GM23338 (cell line): Measurements from ENCODE around the gene MTHFD2L. TPM values are rescaled to one million over a fixed set of nuclear protein-coding genes. Genes with fewer than 3 reads are reported as not detected.

Experiments used
- ATAC-seq: fragments of 200-7000 bp; cut with Tn5 transposase; 3 replicates; pipeline ENCODE4 v1.9.1; 2020
- DNase-seq: peaks from one replicate; pipeline ENCODE4 v3.0.0-alpha.2; 2015; ENCODE audit warnings: low spot score
- H2AFZ ChIP-seq: fragments of 200-600 bp; sonication (generic); 2 replicates; pipeline ENCODE4 v1.8.0; 2016; ENCODE audit warnings: antibody characterized with exemption, mild to moderate bottlenecking, moderate library complexity
- H3F3A ChIP-seq: fragments of 200-600 bp; sonication (generic); replicated peaks from 2 replicates; pipeline ENCODE4 v1.8.0; 2017; ENCODE audit warnings: antibody characterized with exemption, mixed run types, low read depth
- H3K27ac ChIP-seq: fragments of 200-600 bp; sonication (generic); 2 replicates; pipeline ENCODE4 v1.6.1; 2016; ENCODE audit warnings: low read depth
- H3K27me3 ChIP-seq: fragments of 200-600 bp; sonication (generic); 2 replicates; pipeline ENCODE4 v1.8.0; 2016; ENCODE audit warnings: mild to moderate bottlenecking, mixed run types, moderate library complexity; ENCODE audit not compliant: insufficient read depth
- H3K36me3 ChIP-seq: fragments of 200-600 bp; sonication (generic); 2 replicates; pipeline ENCODE4 v1.8.0; 2016; ENCODE audit warnings: mild to moderate bottlenecking; ENCODE audit not compliant: insufficient read depth
- H3K4me1 ChIP-seq: fragments of 200-600 bp; sonication (generic); 2 replicates; pipeline ENCODE4 v1.8.0; 2016; ENCODE audit warnings: mild to moderate bottlenecking, moderate library complexity; ENCODE audit not compliant: insufficient read depth
- H3K4me2 ChIP-seq: fragments of 200-600 bp; sonication (generic); 2 replicates; pipeline ENCODE4 v1.7.1; 2017; ENCODE audit warnings: mixed run types
- H3K4me3 ChIP-seq: fragments of 200-600 bp; sonication (generic); 2 replicates; pipeline ENCODE4 v1.6.1; 2016; ENCODE audit warnings: mixed run types
- H3K79me2 ChIP-seq: fragments of 200-600 bp; sonication (generic); replicated peaks from 2 replicates; pipeline ENCODE4 v1.8.0; 2017; ENCODE audit warnings: mild to moderate bottlenecking; ENCODE audit not compliant: insufficient read depth
- H3K9me2 ChIP-seq: fragments of 200-600 bp; sonication (generic); 2 replicates; pipeline ENCODE4 v1.8.0; 2017; ENCODE audit not compliant: insufficient read depth
- H4K20me1 ChIP-seq: fragments of 200-600 bp; sonication (generic); replicated peaks from 2 replicates; pipeline ENCODE4 v1.8.0; 2017; ENCODE audit warnings: mild to moderate bottlenecking; ENCODE audit not compliant: insufficient read depth
- H3K27ac Mint-ChIP-seq: 2 replicates; pipeline ENCODE4 v1.8.0; 2020; ENCODE audit warnings: inconsistent platforms, mild to moderate bottlenecking, moderate library complexity, mixed read lengths
- H3K27me3 Mint-ChIP-seq: 3 replicates; pipeline ENCODE4 v1.8.0; 2022; ENCODE audit warnings: low read depth, mild to moderate bottlenecking, moderate library complexity, mixed read lengths, inconsistent platforms; ENCODE audit not compliant: insufficient read depth, poor library complexity
- H3K36me3 Mint-ChIP-seq: 3 replicates; pipeline ENCODE4 v1.8.0; 2021; ENCODE audit warnings: low read depth, mild to moderate bottlenecking, inconsistent platforms, moderate library complexity, mixed read lengths
- H3K4me1 Mint-ChIP-seq: 3 replicates; pipeline ENCODE4 v1.8.0; 2020; ENCODE audit warnings: mild to moderate bottlenecking, inconsistent platforms, mixed read lengths
- H3K4me3 Mint-ChIP-seq: 3 replicates; pipeline ENCODE4 v1.8.0; 2021; ENCODE audit warnings: moderate library complexity, mild to moderate bottlenecking, inconsistent platforms, mixed read lengths
- H3K9me3 Mint-ChIP-seq: 3 replicates; pipeline ENCODE4 v1.8.0; 2020; ENCODE audit warnings: moderate library complexity, mild to moderate bottlenecking, inconsistent platforms, mixed read lengths
- CREB1 ChIP-seq: fragments of 250-450 bp; sonication (Bioruptor Pico); IDR thresholded peaks from 2 replicates; pipeline ENCODE4 v1.5.0; 2020; ENCODE audit warnings: low read depth, mild to moderate bottlenecking, moderate library complexity
- EZH2 ChIP-seq: fragments of 200-600 bp; sonication (generic); IDR thresholded peaks from one replicate; pipeline ENCODE4 v1.8.0; 2017; ENCODE audit warnings: antibody characterized with exemption, mild to moderate bottlenecking, low read depth; ENCODE audit not compliant: unreplicated experiment
- EZH2phosphoT487 ChIP-seq: fragments of 200-600 bp; sonication (generic); IDR thresholded peaks from one replicate; pipeline ENCODE4 v1.8.1; 2018; ENCODE audit warnings: antibody characterized with exemption; ENCODE audit not compliant: unreplicated experiment
- JUNB ChIP-seq: IDR thresholded peaks from one replicate; pipeline ENCODE4 v1.6.1; 2016; ENCODE audit warnings: antibody characterized with exemption; ENCODE audit not compliant: unreplicated experiment
- NANOG ChIP-seq: IDR thresholded peaks from 2 replicates; pipeline ENCODE4 v1.6.1; 2016; ENCODE audit warnings: antibody characterized with exemption, borderline replicate concordance
- POLR2AphosphoS5 ChIP-seq: IDR thresholded peaks from 2 replicates; pipeline ENCODE4 v1.6.1; 2016; ENCODE audit warnings: antibody characterized with exemption, low read depth
- STAT1 ChIP-seq: IDR thresholded peaks from one replicate; pipeline ENCODE4 v1.6.1; 2016; ENCODE audit warnings: antibody characterized with exemption; ENCODE audit not compliant: unreplicated experiment
- ZNF114 ChIP-seq: fragments of 250-450 bp; sonication (Bioruptor Pico); IDR thresholded peaks from 2 replicates; pipeline ENCODE4 v1.5.0; 2020; ENCODE audit warnings: mild to moderate bottlenecking, moderate library complexity
- ZNF331 ChIP-seq: fragments of 250-450 bp; sonication (Bioruptor Pico); IDR thresholded peaks from 2 replicates; pipeline ENCODE4 v1.5.0; 2020; ENCODE audit warnings: low read depth, mild to moderate bottlenecking, moderate library complexity
- polyA plus RNA-seq: library from polyadenylated mRNA; unstranded; fragments of >200 nt; fragmentation: Nextera tagmentation; extraction: Ambion mirVana; gene quantifications from 2 replicates; pipeline ENCODE4 v1.2.1, GENCODE V29; 2016
- total RNA-seq: library from RNA; depleted of rRNA; stranded (reverse); fragments of >200 nt; shearing (Covaris generic); gene quantifications from 2 replicates; pipeline ENCODE4 v1.2.3, GENCODE V29; 2014
- TF ChIP-seq, protein P1 (sequence below): fragments of 250-450 bp; sonication (Bioruptor Pico); IDR thresholded peaks from 2 replicates; pipeline ENCODE4 v1.5.0; 2020; ENCODE audit warnings: mild to moderate bottlenecking, moderate library complexity
- TF ChIP-seq, protein P2 (sequence below): IDR thresholded peaks from 2 replicates; pipeline ENCODE4 v1.6.1; 2016; ENCODE audit warnings: antibody characterized with exemption
- TF ChIP-seq, protein P3 (sequence below), 2 experiments: fragments of 200-600 bp in 1 of 2; sonication (generic) in 1 of 2; conservative IDR thresholded peaks; 2 replicates each; pipeline versions ENCODE4 v1.5.1 to v1.6.1; 2016 to 2017; ENCODE audit warnings: antibody characterized with exemption in 2 of 2, low read depth in 2 of 2, mild to moderate bottlenecking in 2 of 2, moderate library complexity in 1 of 2
- TF ChIP-seq, protein P4 (sequence below): IDR thresholded peaks from one replicate; pipeline ENCODE4 v1.6.1; 2018; ENCODE audit warnings: antibody characterized with exemption; ENCODE audit not compliant: unreplicated experiment

The MTHFD2L gene
- total and polyA plus RNA-seq, 2 experiments from 2014 or later: 24.4 to 35.7 TPM

DNA sequence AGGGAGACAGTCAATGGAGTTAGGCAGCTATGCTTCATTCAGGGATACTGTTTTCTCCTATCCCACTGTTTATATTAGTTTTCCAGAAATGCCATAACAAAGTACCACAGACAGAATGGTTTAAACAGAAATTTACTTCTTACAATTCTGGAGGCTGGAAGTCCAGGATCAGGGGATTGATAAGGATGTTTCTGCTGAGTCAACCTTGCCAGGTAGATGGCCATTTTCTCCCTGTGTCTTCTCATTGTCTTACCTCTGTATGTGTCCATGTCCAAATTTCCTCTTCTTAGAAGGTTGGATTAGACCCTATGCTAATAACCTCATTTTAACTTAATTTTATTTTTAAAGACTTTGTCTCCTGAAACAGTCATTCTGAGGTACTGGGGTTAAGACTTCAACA, 129.9 kb downstream of the MTHFD2L start:
- no peak overlapping the region for H2AFZ ChIP-seq
- Mint-ChIP-seq H3K9me3 (no peaks in the 10 kb centered on the region), H3K27me3 (no peaks in the 10 kb centered on the region), H3K36me3 (no peaks in the 10 kb centered on the region), H3K4me3 (no peak overlapping the region), H3K27ac (no peak overlapping the region), H3K4me1 (no peaks in the 10 kb centered on the region)
- no peak overlapping the region for H3K4me2 ChIP-seq
- ATAC-seq (no peak), DNase-seq (no peak)
- H4K20me1 ChIP-seq: no peaks in the 10 kb centered on the region
- no peaks in the 10 kb centered on the region for H3K4me1 ChIP-seq
- no peaks in the 10 kb centered on the region for H3K9me2 ChIP-seq
- TF ChIP-seq POLR2AphosphoS5 (no peak), JUNB (no peak), ZNF331 (CRISPR knock-in tag) (no peak), STAT1 (no peak), ZNF114 (no peak), NANOG (no peak), CREB1 (CRISPR knock-in tag) (no peak), EZH2phosphoT487 (no peak), EZH2 (no peak)
- TF ChIP-seq, protein P1, sequence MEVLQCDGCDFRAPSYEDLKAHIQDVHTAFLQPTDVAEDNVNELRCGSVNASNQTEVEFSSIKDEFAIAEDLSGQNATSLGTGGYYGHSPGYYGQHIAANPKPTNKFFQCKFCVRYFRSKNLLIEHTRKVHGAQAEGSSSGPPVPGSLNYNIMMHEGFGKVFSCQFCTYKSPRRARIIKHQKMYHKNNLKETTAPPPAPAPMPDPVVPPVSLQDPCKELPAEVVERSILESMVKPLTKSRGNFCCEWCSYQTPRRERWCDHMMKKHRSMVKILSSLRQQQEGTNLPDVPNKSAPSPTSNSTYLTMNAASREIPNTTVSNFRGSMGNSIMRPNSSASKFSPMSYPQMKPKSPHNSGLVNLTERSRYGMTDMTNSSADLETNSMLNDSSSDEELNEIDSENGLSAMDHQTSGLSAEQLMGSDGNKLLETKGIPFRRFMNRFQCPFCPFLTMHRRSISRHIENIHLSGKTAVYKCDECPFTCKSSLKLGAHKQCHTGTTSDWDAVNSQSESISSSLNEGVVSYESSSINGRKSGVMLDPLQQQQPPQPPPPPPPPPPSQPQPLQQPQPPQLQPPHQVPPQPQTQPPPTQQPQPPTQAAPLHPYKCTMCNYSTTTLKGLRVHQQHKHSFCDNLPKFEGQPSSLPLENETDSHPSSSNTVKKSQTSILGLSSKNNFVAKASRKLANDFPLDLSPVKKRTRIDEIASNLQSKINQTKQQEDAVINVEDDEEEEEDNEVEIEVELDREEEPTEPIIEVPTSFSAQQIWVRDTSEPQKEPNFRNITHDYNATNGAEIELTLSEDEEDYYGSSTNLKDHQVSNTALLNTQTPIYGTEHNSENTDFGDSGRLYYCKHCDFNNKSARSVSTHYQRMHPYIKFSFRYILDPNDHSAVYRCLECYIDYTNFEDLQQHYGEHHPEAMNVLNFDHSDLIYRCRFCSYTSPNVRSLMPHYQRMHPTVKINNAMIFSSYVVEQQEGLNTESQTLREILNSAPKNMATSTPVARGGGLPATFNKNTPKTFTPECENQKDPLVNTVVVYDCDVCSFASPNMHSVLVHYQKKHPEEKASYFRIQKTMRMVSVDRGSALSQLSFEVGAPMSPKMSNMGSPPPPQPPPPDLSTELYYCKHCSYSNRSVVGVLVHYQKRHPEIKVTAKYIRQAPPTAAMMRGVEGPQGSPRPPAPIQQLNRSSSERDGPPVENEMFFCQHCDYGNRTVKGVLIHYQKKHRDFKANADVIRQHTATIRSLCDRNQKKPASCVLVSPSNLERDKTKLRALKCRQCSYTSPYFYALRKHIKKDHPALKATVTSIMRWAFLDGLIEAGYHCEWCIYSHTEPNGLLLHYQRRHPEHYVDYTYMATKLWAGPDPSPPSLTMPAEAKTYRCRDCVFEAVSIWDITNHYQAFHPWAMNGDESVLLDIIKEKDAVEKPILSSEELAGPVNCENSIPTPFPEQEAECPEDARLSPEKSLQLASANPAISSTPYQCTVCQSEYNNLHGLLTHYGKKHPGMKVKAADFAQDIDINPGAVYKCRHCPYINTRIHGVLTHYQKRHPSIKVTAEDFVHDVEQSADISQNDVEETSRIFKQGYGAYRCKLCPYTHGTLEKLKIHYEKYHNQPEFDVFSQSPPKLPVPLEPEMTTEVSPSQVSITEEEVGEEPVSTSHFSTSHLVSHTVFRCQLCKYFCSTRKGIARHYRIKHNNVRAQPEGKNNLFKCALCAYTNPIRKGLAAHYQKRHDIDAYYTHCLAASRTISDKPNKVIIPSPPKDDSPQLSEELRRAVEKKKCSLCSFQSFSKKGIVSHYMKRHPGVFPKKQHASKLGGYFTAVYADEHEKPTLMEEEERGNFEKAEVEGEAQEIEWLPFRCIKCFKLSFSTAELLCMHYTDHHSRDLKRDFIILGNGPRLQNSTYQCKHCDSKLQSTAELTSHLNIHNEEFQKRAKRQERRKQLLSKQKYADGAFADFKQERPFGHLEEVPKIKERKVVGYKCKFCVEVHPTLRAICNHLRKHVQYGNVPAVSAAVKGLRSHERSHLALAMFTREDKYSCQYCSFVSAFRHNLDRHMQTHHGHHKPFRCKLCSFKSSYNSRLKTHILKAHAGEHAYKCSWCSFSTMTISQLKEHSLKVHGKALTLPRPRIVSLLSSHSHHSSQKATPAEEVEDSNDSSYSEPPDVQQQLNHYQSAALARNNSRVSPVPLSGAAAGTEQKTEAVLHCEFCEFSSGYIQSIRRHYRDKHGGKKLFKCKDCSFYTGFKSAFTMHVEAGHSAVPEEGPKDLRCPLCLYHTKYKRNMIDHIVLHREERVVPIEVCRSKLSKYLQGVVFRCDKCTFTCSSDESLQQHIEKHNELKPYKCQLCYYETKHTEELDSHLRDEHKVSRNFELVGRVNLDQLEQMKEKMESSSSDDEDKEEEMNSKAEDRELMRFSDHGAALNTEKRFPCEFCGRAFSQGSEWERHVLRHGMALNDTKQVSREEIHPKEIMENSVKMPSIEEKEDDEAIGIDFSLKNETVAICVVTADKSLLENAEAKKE: no peak
- TF ChIP-seq, protein P2, sequence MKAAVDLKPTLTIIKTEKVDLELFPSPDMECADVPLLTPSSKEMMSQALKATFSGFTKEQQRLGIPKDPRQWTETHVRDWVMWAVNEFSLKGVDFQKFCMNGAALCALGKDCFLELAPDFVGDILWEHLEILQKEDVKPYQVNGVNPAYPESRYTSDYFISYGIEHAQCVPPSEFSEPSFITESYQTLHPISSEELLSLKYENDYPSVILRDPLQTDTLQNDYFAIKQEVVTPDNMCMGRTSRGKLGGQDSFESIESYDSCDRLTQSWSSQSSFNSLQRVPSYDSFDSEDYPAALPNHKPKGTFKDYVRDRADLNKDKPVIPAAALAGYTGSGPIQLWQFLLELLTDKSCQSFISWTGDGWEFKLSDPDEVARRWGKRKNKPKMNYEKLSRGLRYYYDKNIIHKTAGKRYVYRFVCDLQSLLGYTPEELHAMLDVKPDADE: no peak
- TF ChIP-seq, protein P3, sequence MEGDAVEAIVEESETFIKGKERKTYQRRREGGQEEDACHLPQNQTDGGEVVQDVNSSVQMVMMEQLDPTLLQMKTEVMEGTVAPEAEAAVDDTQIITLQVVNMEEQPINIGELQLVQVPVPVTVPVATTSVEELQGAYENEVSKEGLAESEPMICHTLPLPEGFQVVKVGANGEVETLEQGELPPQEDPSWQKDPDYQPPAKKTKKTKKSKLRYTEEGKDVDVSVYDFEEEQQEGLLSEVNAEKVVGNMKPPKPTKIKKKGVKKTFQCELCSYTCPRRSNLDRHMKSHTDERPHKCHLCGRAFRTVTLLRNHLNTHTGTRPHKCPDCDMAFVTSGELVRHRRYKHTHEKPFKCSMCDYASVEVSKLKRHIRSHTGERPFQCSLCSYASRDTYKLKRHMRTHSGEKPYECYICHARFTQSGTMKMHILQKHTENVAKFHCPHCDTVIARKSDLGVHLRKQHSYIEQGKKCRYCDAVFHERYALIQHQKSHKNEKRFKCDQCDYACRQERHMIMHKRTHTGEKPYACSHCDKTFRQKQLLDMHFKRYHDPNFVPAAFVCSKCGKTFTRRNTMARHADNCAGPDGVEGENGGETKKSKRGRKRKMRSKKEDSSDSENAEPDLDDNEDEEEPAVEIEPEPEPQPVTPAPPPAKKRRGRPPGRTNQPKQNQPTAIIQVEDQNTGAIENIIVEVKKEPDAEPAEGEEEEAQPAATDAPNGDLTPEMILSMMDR (conservative IDR thresholded peaks at IDR 0.05; ENCODE audit: low read depth in 2 of 2): no peak
- TF ChIP-seq, protein P4, sequence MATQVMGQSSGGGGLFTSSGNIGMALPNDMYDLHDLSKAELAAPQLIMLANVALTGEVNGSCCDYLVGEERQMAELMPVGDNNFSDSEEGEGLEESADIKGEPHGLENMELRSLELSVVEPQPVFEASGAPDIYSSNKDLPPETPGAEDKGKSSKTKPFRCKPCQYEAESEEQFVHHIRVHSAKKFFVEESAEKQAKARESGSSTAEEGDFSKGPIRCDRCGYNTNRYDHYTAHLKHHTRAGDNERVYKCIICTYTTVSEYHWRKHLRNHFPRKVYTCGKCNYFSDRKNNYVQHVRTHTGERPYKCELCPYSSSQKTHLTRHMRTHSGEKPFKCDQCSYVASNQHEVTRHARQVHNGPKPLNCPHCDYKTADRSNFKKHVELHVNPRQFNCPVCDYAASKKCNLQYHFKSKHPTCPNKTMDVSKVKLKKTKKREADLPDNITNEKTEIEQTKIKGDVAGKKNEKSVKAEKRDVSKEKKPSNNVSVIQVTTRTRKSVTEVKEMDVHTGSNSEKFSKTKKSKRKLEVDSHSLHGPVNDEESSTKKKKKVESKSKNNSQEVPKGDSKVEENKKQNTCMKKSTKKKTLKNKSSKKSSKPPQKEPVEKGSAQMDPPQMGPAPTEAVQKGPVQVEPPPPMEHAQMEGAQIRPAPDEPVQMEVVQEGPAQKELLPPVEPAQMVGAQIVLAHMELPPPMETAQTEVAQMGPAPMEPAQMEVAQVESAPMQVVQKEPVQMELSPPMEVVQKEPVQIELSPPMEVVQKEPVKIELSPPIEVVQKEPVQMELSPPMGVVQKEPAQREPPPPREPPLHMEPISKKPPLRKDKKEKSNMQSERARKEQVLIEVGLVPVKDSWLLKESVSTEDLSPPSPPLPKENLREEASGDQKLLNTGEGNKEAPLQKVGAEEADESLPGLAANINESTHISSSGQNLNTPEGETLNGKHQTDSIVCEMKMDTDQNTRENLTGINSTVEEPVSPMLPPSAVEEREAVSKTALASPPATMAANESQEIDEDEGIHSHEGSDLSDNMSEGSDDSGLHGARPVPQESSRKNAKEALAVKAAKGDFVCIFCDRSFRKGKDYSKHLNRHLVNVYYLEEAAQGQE: no peak
- H3K27ac ChIP-seq: no peak overlapping the region
- no peaks in the 10 kb centered on the region for H3K27me3 ChIP-seq
- no peaks in the 10 kb centered on the region for H3K79me2 ChIP-seq
- no peaks in the 10 kb centered on the region for H3K36me3 ChIP-seq
- no peaks in the 10 kb centered on the region for H3F3A ChIP-seq
- H3K4me3 ChIP-seq: no peak overlapping the region
